ENCODE results near the gene DSG2.

DNA sequence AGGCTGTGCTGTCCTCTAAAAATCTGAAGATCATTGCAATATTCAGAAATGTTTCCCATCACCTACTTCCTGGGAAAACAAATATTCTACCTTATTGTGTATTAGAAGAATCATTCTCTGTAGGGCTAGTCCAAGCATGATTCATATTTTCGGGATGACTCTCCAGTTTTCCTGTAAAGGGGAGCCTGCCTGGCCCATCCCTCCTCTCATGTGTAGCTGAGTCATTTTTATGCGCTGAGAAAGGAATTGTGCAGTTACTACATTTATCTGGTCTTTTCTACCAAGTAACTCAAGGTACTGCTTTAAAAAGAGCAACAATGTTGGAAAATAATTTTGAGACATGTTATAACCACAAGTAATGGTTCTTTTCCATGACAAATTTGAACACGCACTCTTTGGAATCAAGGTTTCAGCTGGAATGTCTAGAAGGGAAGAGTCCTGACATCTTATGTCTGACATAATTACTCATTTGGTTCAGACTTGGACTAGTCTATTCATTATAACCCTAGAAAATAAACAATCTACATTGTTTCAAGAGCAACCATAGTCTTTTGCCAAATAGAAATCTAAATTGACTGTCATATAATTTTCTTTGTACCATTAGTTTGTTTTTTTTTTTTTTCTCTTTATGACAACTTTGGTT is 43.8 kb upstream of the DSG2 start:
- TF ChIP-seq, protein P1, sequence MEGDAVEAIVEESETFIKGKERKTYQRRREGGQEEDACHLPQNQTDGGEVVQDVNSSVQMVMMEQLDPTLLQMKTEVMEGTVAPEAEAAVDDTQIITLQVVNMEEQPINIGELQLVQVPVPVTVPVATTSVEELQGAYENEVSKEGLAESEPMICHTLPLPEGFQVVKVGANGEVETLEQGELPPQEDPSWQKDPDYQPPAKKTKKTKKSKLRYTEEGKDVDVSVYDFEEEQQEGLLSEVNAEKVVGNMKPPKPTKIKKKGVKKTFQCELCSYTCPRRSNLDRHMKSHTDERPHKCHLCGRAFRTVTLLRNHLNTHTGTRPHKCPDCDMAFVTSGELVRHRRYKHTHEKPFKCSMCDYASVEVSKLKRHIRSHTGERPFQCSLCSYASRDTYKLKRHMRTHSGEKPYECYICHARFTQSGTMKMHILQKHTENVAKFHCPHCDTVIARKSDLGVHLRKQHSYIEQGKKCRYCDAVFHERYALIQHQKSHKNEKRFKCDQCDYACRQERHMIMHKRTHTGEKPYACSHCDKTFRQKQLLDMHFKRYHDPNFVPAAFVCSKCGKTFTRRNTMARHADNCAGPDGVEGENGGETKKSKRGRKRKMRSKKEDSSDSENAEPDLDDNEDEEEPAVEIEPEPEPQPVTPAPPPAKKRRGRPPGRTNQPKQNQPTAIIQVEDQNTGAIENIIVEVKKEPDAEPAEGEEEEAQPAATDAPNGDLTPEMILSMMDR (IDR thresholded peaks at IDR 0.05; ENCODE audit: insufficient read depth, low read length) = no peak
- TF ChIP-seq, protein P2, sequence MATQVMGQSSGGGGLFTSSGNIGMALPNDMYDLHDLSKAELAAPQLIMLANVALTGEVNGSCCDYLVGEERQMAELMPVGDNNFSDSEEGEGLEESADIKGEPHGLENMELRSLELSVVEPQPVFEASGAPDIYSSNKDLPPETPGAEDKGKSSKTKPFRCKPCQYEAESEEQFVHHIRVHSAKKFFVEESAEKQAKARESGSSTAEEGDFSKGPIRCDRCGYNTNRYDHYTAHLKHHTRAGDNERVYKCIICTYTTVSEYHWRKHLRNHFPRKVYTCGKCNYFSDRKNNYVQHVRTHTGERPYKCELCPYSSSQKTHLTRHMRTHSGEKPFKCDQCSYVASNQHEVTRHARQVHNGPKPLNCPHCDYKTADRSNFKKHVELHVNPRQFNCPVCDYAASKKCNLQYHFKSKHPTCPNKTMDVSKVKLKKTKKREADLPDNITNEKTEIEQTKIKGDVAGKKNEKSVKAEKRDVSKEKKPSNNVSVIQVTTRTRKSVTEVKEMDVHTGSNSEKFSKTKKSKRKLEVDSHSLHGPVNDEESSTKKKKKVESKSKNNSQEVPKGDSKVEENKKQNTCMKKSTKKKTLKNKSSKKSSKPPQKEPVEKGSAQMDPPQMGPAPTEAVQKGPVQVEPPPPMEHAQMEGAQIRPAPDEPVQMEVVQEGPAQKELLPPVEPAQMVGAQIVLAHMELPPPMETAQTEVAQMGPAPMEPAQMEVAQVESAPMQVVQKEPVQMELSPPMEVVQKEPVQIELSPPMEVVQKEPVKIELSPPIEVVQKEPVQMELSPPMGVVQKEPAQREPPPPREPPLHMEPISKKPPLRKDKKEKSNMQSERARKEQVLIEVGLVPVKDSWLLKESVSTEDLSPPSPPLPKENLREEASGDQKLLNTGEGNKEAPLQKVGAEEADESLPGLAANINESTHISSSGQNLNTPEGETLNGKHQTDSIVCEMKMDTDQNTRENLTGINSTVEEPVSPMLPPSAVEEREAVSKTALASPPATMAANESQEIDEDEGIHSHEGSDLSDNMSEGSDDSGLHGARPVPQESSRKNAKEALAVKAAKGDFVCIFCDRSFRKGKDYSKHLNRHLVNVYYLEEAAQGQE (IDR thresholded peaks at IDR 0.05; ENCODE audit: insufficient replicate concordance, low read depth) = no peak
- TF ChIP-seq GABPA (IDR thresholded peaks at IDR 0.05; ENCODE audit: low read depth) (no peak), POLR2AphosphoS5 (IDR thresholded peaks at IDR 0.05; ENCODE audit: low read depth) (no peak)
